Prostate gland (tissue), 2 donors: ENCODE data around the gene SPANXN2. TPM values are rescaled to one million over a fixed set of nuclear protein-coding genes. Genes with fewer than 3 reads are reported as not detected.

Experiments used
- DNase-seq: peaks from one replicate; pipeline ENCODE4 v3.0.0-alpha.2; 2019; ENCODE audit warnings: low spot score
- H3K27ac ChIP-seq, 2 donors: fragments of 200-600 bp; sonication (generic); 2 replicates each; pipeline ENCODE4 v1.5.1; 2017 to 2019
- H3K27me3 ChIP-seq: fragments of 200-600 bp; sonication (generic); replicated peaks from 2 replicates; pipeline ENCODE4 v1.5.1; 2019; ENCODE audit not compliant: insufficient read depth
- H3K36me3 ChIP-seq, 2 donors: fragments of 200-600 bp; sonication (generic); 1 replicate in 1 of 2; 2 replicates in 1 of 2; pipeline versions ENCODE4 v1.5.1 to v1.8.1; 2017 to 2019
- H3K4me1 ChIP-seq: fragments of 200-600 bp; sonication (generic); replicated peaks from 2 replicates; pipeline ENCODE4 v1.5.1; 2019
- H3K4me3 ChIP-seq, 2 donors: fragments of 200-600 bp; sonication (generic); 2 replicates each; pipeline ENCODE4 v1.5.1; 2017 to 2019
- H3K9me3 ChIP-seq: fragments of 200-600 bp; sonication (generic); 2 replicates; pipeline ENCODE4 v1.5.1; 2017
- CTCF ChIP-seq, 4 experiments: fragments of 200-600 bp in 2 of 4; fragments of 450-650 bp in 2 of 4; sonication (generic) in 2 of 4; IDR thresholded peaks; 1 replicate in 3 of 4; 2 replicates in 1 of 4; pipeline ENCODE4 v1.5.1; 2016 to 2019; ENCODE audit warnings: antibody characterized with exemption in 4 of 4, mild to moderate bottlenecking in 2 of 4, moderate library complexity in 2 of 4
- POLR2A ChIP-seq: fragments of 450-650 bp; IDR thresholded peaks from one replicate; pipeline ENCODE4 v1.6.1; 2016; ENCODE audit warnings: antibody characterized with exemption, mild to moderate bottlenecking
- POLR2AphosphoS5 ChIP-seq: sonication (generic); formaldehyde crosslinking; IDR thresholded peaks from one replicate; pipeline ENCODE4 v1.6.1; 2017; ENCODE audit warnings: antibody characterized with exemption
- WGBS: methylation state at CpG from one replicate; pipeline ENCODE4 v1.1.5; 2018; 5-methylcytosine and 5-hydroxymethylcytosine counted together
- intact Hi-C: fragments of 100-400 bp; cut with DNase I; formaldehyde crosslinking; loops from one replicate; pipeline ENCODE4 v1.14.2; 2022
- total RNA-seq, 2 donors: library from RNA; depleted of rRNA; stranded (reverse); fragments of >200 nt; gene quantifications; one replicate each; pipeline ENCODE4 v1.1.0, GENCODE V29; 2016

Gene SPANXN2
- total RNA-seq, 2 donors from 2014 or later, result 0.40 TPM; not detected in 1

DNA sequence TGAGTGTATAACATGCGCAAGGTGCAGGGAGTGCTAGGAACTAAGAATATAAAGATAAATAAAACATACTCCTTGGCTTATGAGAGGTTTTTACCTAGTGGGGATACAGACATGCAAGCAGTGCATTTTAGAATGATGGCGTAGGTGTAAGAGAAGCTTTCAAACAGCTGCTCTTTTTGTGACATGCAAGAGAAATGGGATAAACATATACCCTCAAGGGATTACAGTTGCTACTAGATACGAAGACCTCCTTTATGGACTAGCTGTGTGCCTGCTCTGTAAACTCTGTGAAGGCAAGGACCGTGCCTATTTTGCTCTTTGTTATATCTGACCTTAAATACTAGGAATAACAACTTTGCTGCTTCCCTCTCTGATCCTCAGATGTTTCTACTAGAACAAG is 45.6 kb downstream of the SPANXN2 start:
- 63% methylated on average over 4 of the region's 4 CpGs for WGBS
- DNase-seq, result no peak
- intact Hi-C loops, result no loop called here
- Histone ChIP-seq H3K4me1 (no peaks in the 10 kb centered on the region), H3K4me3 (no peak overlapping the region), H3K27me3 (no peaks in the 10 kb centered on the region), H3K36me3 (no peaks in the 10 kb centered on the region), H3K9me3 (no peaks in the 10 kb centered on the region), H3K27ac (no peak overlapping the region)
- TF ChIP-seq POLR2AphosphoS5 (no peak), CTCF (IDR thresholded peaks at IDR 0.05) (no peak), POLR2A (no peak)

- no peaks in the 10 kb centered on the region for H3K36me3 ChIP-seq
- H3K4me3 ChIP-seq, result no peak overlapping the region
- DNase-seq, result no peak
- H3K4me1 ChIP-seq, result no peaks in the 10 kb centered on the region
- no peaks in the 10 kb centered on the region for H3K27me3 ChIP-seq
- 8% methylated on average over 5 of the region's 5 CpGs for WGBS
- no peak overlapping the region for H3K27ac ChIP-seq
- intact Hi-C loops, result loop anchor here (10.0 kb wide), 1 partner anchor 1525 kb away; no protein-coding TSS in a partner anchor
- TF ChIP-seq CTCF (IDR thresholded peaks at IDR 0.05) (no peak), POLR2AphosphoS5 (no peak), POLR2A (no peak)
- no peaks in the 10 kb centered on the region for H3K9me3 ChIP-seq
Observed at GRCh38 chrX:143669395-143669794, 51.2 kb downstream of the SPANXN2 start.

GRCh38 chrX:143664302-143664701 is 56.2 kb downstream of the SPANXN2 start:
- no peak overlapping the region for H3K27ac ChIP-seq
- no peak overlapping the region for H3K4me3 ChIP-seq
- H3K9me3 ChIP-seq, result no peaks in the 10 kb centered on the region
- no peaks in the 10 kb centered on the region for H3K27me3 ChIP-seq
- intact Hi-C loops, result loop anchor here (10.0 kb wide), 1 partner anchor 1530 kb away; no protein-coding TSS in a partner anchor
- TF ChIP-seq CTCF (IDR thresholded peaks at IDR 0.05) (peak in 2 of 4 experiments; percentile 20 to 30), POLR2AphosphoS5 (no peak), POLR2A (no peak)
- H3K36me3 ChIP-seq, result no peaks in the 10 kb centered on the region
- WGBS, result 43% methylated on average over 5 of the region's 5 CpGs
- H3K4me1 ChIP-seq, result no peaks in the 10 kb centered on the region
- no peak for DNase-seq

GRCh38 chrX:143663755-143664154 is 56.8 kb downstream of the SPANXN2 start:
- TF ChIP-seq POLR2AphosphoS5 (no peak), POLR2A (no peak), CTCF (IDR thresholded peaks at IDR 0.05) (no peak)
- no peaks in the 10 kb centered on the region for H3K4me1 ChIP-seq
- 76% methylated on average over 5 of the region's 5 CpGs for whole genome bisulfite sequencing
- H3K9me3 ChIP-seq, result no peaks in the 10 kb centered on the region
- no peaks in the 10 kb centered on the region for H3K36me3 ChIP-seq
- DNase-seq, result no peak
- no peak overlapping the region for H3K4me3 ChIP-seq
- H3K27ac ChIP-seq, result no peak overlapping the region
- no peaks in the 10 kb centered on the region for H3K27me3 ChIP-seq
- intact Hi-C loops, result loop anchor here (10.0 kb wide), 1 partner anchor 1531 kb away; no protein-coding TSS in a partner anchor

Other genes starting within 250 kb of the SPANXN2 start
- 1 to 10 TPM in 1 of 2 donors, not detected in 1; 2.4 TPM for gene SPANXN3, start 203.3 kb downstream of the SPANXN2 start, total RNA-seq
- 1 to 10 TPM; 1.3 to 4.6 TPM for gene SLITRK4, start 84.7 kb downstream of the SPANXN2 start, total RNA-seq
- gene UBE2NL, start 163.3 kb upstream of the SPANXN2 start, total RNA-seq, result not detected